OCI-LY7 (cell line): ENCODE results near the gene SGMS1. TPM values are rescaled to one million over a fixed set of nuclear protein-coding genes. Genes with fewer than 3 reads are reported as not detected.

Experiments
- BruUV-seq: library from RNA; stranded (reverse); fragments of 400-500 nt; replicated peaks from 2 replicates; lab custom pipeline; 2021; lab: Mats Ljungman, UMichigan
- CTCF ChIA-PET: fragments of 300-600 bp; sonication (Branson Sonifier 250); formaldehyde crosslinking; loops from one replicate; lab custom pipeline; 2022; ENCODE audit warnings: antibody characterized with exemption; ENCODE audit not compliant: unreplicated experiment; lab: Charles Lee
- POLR2A ChIA-PET: fragments of 300-600 bp; sonication (Branson Sonifier 250); formaldehyde crosslinking; loops from one replicate; lab custom pipeline; 2022; ENCODE audit warnings: antibody characterized with exemption; lab: Charles Lee
- DNase-seq: peaks from one replicate; pipeline ENCODE4 v3.0.0-alpha.2; 2015; ENCODE audit warnings: low spot score
- H2AFZ ChIP-seq: fragments of 200-600 bp; sonication (generic), shearing (Covaris generic); 2 replicates; pipeline ENCODE4 v1.6.1; 2014; ENCODE audit warnings: mild to moderate bottlenecking, antibody characterized with exemption, low read length, moderate library complexity
- H3K27ac ChIP-seq: fragments of 200-600 bp; sonication (generic); 2 replicates; pipeline ENCODE4 v1.5.1; 2014; ENCODE audit warnings: mixed run types, low read depth, mild to moderate bottlenecking, moderate library complexity, low read length, inconsistent platforms; ENCODE audit not compliant: poor library complexity, severe bottlenecking
- H3K36me3 ChIP-seq: fragments of 200-600 bp; sonication (generic); 2 replicates; pipeline ENCODE4 v1.6.1; 2014; ENCODE audit warnings: mild to moderate bottlenecking, antibody characterized with exemption, low read length, moderate library complexity, mixed read lengths; ENCODE audit not compliant: insufficient read depth
- H3K4me1 ChIP-seq: fragments of 200-600 bp; sonication (generic); 2 replicates; pipeline ENCODE4 v1.5.1; 2014; ENCODE audit warnings: mild to moderate bottlenecking, low read length; ENCODE audit not compliant: insufficient read depth, poor library complexity, severe bottlenecking
- H3K4me2 ChIP-seq: fragments of 200-600 bp; sonication (generic); 2 replicates; pipeline ENCODE4 v1.6.1; 2014; ENCODE audit warnings: mild to moderate bottlenecking, low read length
- H3K4me3 ChIP-seq: fragments of 200-600 bp; sonication (generic); 2 replicates; pipeline ENCODE4 v1.5.1; 2014; ENCODE audit warnings: mild to moderate bottlenecking, low read depth, low read length; ENCODE audit not compliant: poor library complexity, severe bottlenecking
- H3K79me2 ChIP-seq: fragments of 200-600 bp; sonication (generic); 2 replicates; pipeline ENCODE4 v1.6.1; 2016; ENCODE audit warnings: low read depth, mild to moderate bottlenecking, low read length, moderate library complexity, mixed read lengths; ENCODE audit not compliant: insufficient read depth
- H3K9me2 ChIP-seq: fragments of 200-600 bp; sonication (generic); 2 replicates; pipeline ENCODE4 v1.6.1; 2016; ENCODE audit warnings: mild to moderate bottlenecking, low read length, mixed read lengths; ENCODE audit not compliant: insufficient read depth
- H3K9me3 ChIP-seq: fragments of 200-600 bp; sonication (generic); 2 replicates; pipeline ENCODE4 v1.6.1; 2014; ENCODE audit warnings: mild to moderate bottlenecking, mixed run types, low read length, mixed read lengths
- H4K20me1 ChIP-seq: fragments of 200-600 bp; sonication (generic); 2 replicates; pipeline ENCODE4 v1.6.1; 2014; ENCODE audit warnings: mild to moderate bottlenecking, antibody characterized with exemption, low read length, moderate library complexity, mixed read lengths; ENCODE audit not compliant: insufficient read depth
- CTCF ChIP-seq: fragments of 200-600 bp; sonication (generic); conservative IDR thresholded peaks from 2 replicates; pipeline ENCODE4 v1.5.1; 2014; ENCODE audit warnings: mild to moderate bottlenecking, antibody characterized with exemption, low read length, moderate library complexity, mixed read lengths
- EZH2phosphoT487 ChIP-seq: fragments of 200-600 bp; sonication (generic); IDR thresholded peaks from 2 replicates; pipeline ENCODE4 v1.6.1; 2018; ENCODE audit warnings: low read depth, borderline replicate concordance, mild to moderate bottlenecking, mixed run types, antibody characterized with exemption, low read length, moderate library complexity, mixed read lengths
- intact Hi-C: fragments of 100-400 bp; cut with micrococcal nuclease; formaldehyde crosslinking; loops from one replicate; pipeline ENCODE4 v1.10.0; 2022; ENCODE audit not compliant: unreplicated experiment
- total RNA-seq, 2 experiments: library from RNA; depleted of rRNA in 1 of 2; stranded (reverse); fragments of >200 nt in 1 of 2; shearing (Covaris generic) in 1 of 2; gene quantifications; 2 replicates each; pipeline ENCODE4 v1.2.3, GENCODE V29; 2014 to 2022

SGMS1 gene
- total RNA-seq, 2 experiments from 2014 or later, result 45.4 to 57.5 TPM

DNA sequence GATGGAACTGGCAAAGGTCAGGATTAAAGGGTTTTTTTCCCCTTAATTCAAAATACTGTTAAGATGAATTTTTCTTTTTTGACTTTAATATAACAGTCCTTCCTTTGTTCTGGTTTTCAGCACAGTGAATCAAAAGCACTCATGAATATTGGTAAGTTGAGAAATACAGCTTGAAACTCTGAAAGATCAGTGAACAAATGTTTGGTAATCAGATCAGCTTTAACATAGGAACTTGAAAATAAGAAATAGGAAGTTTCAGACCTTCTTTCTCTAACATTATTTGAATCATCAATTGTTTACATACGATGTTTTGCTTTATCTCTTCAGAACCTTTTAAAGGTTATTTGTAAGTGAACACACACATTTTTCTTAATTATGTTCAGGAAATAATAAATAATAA is 90.5 kb downstream of the SGMS1 start:
- BruUV-seq, result no TSS peak
- no peaks in the 10 kb centered on the region for H3K79me2 ChIP-seq
- H3K36me3 ChIP-seq, result no peaks in the 10 kb centered on the region
- H3K4me2 ChIP-seq, result no peak overlapping the region
- no peak for DNase-seq
- ChIA-PET POLR2A (interaction anchor here (0.7 to 2.9 kb wide), 4 partner anchors 10 to 187 kb away, joined by 3 to 10 read pairs (median 4); no protein-coding TSS in a partner anchor), CTCF (no interaction called here)
- no peak overlapping the region for H3K27ac ChIP-seq
- no peak overlapping the region for H2AFZ ChIP-seq
- no peaks in the 10 kb centered on the region for H3K9me3 ChIP-seq
- no peaks in the 10 kb centered on the region for H3K4me1 ChIP-seq
- no peaks in the 10 kb centered on the region for H3K9me2 ChIP-seq
- 0 out of 2 replicates have a peak, but pooled peaks cover 4% of the 10 kb centered on the region for H4K20me1 ChIP-seq
- H3K4me3 ChIP-seq, result no peak overlapping the region
- TF ChIP-seq CTCF (no peak), EZH2phosphoT487 (no peak)
- intact Hi-C loops, result no loop called here

- H3K27ac ChIP-seq, result no peak overlapping the region
- POLR2A ChIA-PET, result interaction anchor here (0.6 to 2.9 kb wide), 5 partner anchors 10 to 129 kb away, joined by 3 to 10 read pairs (median 3); no protein-coding TSS in a partner anchor
Observed at GRCh38 chr10:50531388-50532077, 92.2 kb downstream of the SGMS1 start.

More at GRCh38 chr10:50531388-50532077, 92.2 kb downstream of the SGMS1 start:
- TF ChIP-seq CTCF (no peak), EZH2phosphoT487 (no peak)
- no peaks in the 10 kb centered on the region for H3K79me2 ChIP-seq
- H2AFZ ChIP-seq, result no peak overlapping the region
- CTCF ChIA-PET, result no interaction called here
- H4K20me1 ChIP-seq, result 0 out of 2 replicates have a peak, but pooled peaks cover 4% of the 10 kb centered on the region
- no TSS peak for BruUV-seq
- no peak overlapping the region for H3K4me2 ChIP-seq
- no peaks in the 10 kb centered on the region for H3K36me3 ChIP-seq
- no peak for DNase-seq
- H3K4me1 ChIP-seq, result no peaks in the 10 kb centered on the region
- H3K9me3 ChIP-seq, result no peaks in the 10 kb centered on the region
- H3K9me2 ChIP-seq, result no peaks in the 10 kb centered on the region
- no peak overlapping the region for H3K4me3 ChIP-seq
- intact Hi-C loops, result no loop called here
